Astrocyte (in vitro differentiated cells and primary cell): Measurements from ENCODE around the gene CD48. TPM values are rescaled to one million over a fixed set of nuclear protein-coding genes. Genes with fewer than 3 reads are reported as not detected.

ENCODE experiments used
- DNase-seq: peaks from one replicate; pipeline ENCODE4 v3.0.0-alpha.2; 2010; ENCODE audit warnings: low read depth
- FAIRE-seq: peaks from 2 replicates; lab custom pipeline; 2011; peaks lifted over from hg19 to GRCh38; lab: Jason Lieb, UNC
- H2AFZ ChIP-seq: 2 replicates; pipeline ENCODE4 v1.6.0; 2012; ENCODE audit warnings: low read depth, low read length, inconsistent platforms
- H3K27ac ChIP-seq: 2 replicates; pipeline ENCODE4 v1.5.1; 2011; ENCODE audit warnings: low read depth, low read length, inconsistent platforms
- H3K27me3 ChIP-seq: 2 replicates; pipeline ENCODE4 v1.6.0; 2011; ENCODE audit warnings: low read length, inconsistent platforms; ENCODE audit not compliant: insufficient read depth
- H3K36me3 ChIP-seq: 2 replicates; pipeline ENCODE4 v1.5.1; 2011; ENCODE audit warnings: low read length, inconsistent platforms; ENCODE audit not compliant: insufficient read depth
- H3K4me1 ChIP-seq: 2 replicates; pipeline ENCODE4 v1.5.1; 2011; ENCODE audit warnings: low read length, inconsistent platforms; ENCODE audit not compliant: insufficient read depth
- H3K4me2 ChIP-seq: 2 replicates; pipeline ENCODE4 v1.6.0; 2012; ENCODE audit warnings: low read length, inconsistent platforms
- H3K4me3 ChIP-seq: 2 replicates; pipeline ENCODE4 v1.5.1; 2011; ENCODE audit warnings: low read depth, mild to moderate bottlenecking, low read length, inconsistent platforms; ENCODE audit not compliant: insufficient read depth
- H3K79me2 ChIP-seq: 2 replicates; pipeline ENCODE4 v1.6.0; 2012; ENCODE audit warnings: mild to moderate bottlenecking, low read length, inconsistent platforms; ENCODE audit not compliant: insufficient read depth
- H3K9ac ChIP-seq: 2 replicates; pipeline ENCODE4 v1.6.0; 2012; ENCODE audit warnings: mild to moderate bottlenecking, low read length, inconsistent platforms
- H3K9me3 ChIP-seq: 2 replicates; pipeline ENCODE4 v1.5.1; 2012; ENCODE audit warnings: low read depth, mild to moderate bottlenecking, low read length, inconsistent platforms; ENCODE audit not compliant: insufficient read depth
- H4K20me1 ChIP-seq: 2 replicates; pipeline ENCODE4 v1.6.0; 2012; ENCODE audit warnings: low read length, inconsistent platforms; ENCODE audit not compliant: insufficient read depth
- H3K27ac Mint-ChIP-seq: one replicate; pipeline ENCODE4 v1.8.0; 2021; ENCODE audit warnings: mild to moderate bottlenecking, mixed read lengths; ENCODE audit not compliant: unreplicated experiment
- H3K27me3 Mint-ChIP-seq: one replicate; pipeline ENCODE4 v1.8.0; 2021; ENCODE audit warnings: low read depth, mixed read lengths; ENCODE audit not compliant: unreplicated experiment
- H3K36me3 Mint-ChIP-seq: one replicate; pipeline ENCODE4 v1.8.0; 2021; ENCODE audit warnings: low read depth, mixed read lengths; ENCODE audit not compliant: unreplicated experiment
- H3K4me1 Mint-ChIP-seq: one replicate; pipeline ENCODE4 v1.8.0; 2021; ENCODE audit warnings: low read depth, mixed read lengths; ENCODE audit not compliant: unreplicated experiment
- H3K4me3 Mint-ChIP-seq: one replicate; pipeline ENCODE4 v1.8.0; 2021; ENCODE audit warnings: mild to moderate bottlenecking, moderate library complexity, mixed read lengths; ENCODE audit not compliant: unreplicated experiment
- H3K9me3 Mint-ChIP-seq: one replicate; pipeline ENCODE4 v1.8.0; 2021; ENCODE audit warnings: mild to moderate bottlenecking, mixed read lengths; ENCODE audit not compliant: unreplicated experiment
- CTCF ChIP-seq: IDR thresholded peaks from 2 replicates; pipeline ENCODE4 v1.5.1; 2011; ENCODE audit warnings: low read depth, mild to moderate bottlenecking, inconsistent platforms, low read length, moderate library complexity; ENCODE audit not compliant: insufficient read depth
- EZH2 ChIP-seq: IDR thresholded peaks from 2 replicates; pipeline ENCODE4 v1.6.1; 2012; ENCODE audit warnings: mild to moderate bottlenecking, low read length, inconsistent platforms; ENCODE audit not compliant: insufficient read depth
- total RNA-seq: library from RNA; stranded (reverse); gene quantifications from 2 replicates; pipeline ENCODE4 v1.2.1, GENCODE V29; 2021

Gene CD48
- total RNA-seq, 1 donor from 2014 or later, result not detected

DNA sequence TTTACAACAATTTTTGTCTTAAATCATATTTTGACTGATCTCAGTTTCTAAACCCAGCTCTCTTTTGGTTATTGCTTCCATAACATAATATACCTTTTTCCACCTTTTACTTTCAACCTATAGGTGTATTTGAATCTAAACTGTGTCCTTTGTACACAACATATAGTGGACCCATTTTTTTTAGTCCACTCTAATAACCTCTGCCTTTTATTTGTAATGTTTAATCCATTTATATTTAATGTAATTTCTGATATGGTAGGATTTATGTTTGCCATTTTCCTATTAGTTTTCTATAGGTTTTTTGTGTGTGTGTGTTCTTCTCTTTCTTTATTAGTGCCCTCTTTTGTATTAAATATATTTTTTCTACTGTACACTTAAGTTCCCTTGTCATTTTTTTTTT lies 42.3 kb downstream of the CD48 start:
- Histone ChIP-seq H3K27me3 (no peaks in the 10 kb centered on the region), H3K79me2 (no peaks in the 10 kb centered on the region), H3K27ac (no peak overlapping the region), H2AFZ (no peak overlapping the region), H3K4me1 (no peaks in the 10 kb centered on the region), H4K20me1 (no peaks in the 10 kb centered on the region), H3K36me3 (no peaks in the 10 kb centered on the region), H3K9ac (no peak overlapping the region), H3K4me2 (no peak overlapping the region), H3K9me3 (no peaks in the 10 kb centered on the region), H3K4me3 (no peak overlapping the region)
- TF ChIP-seq EZH2 (no peak), CTCF (no peak)
- H3K27ac Mint-ChIP-seq, result no peak overlapping the region
- H3K36me3 Mint-ChIP-seq, result no peaks in the 10 kb centered on the region
- H3K4me3 Mint-ChIP-seq, result no peak overlapping the region
- DNase-seq (no peak), FAIRE-seq (no peak)
- peaks cover 4% of the 10 kb centered on the region for H3K27me3 Mint-ChIP-seq
- H3K9me3 Mint-ChIP-seq, result peaks cover 2% of the 10 kb centered on the region
- H3K4me1 Mint-ChIP-seq, result no peaks in the 10 kb centered on the region

DNA sequence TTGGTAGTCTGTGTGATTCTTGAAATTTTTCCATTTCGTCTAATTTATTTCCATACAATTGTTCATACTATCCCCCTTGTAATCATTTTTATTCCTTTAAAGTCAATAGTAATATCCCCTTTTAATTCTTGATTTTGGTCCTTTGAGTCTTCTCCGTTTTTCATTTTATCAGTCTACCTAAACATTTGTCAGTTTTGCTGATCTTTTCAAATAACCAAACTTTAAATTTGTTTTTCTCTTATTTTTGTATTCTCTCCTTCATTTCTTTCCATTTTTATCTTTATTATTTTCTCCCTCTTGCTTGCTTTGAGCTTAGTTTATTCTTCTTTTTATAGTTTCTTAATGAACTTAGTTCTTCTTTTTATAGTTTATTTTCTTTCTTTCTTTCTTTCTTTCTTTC lies 43.7 kb downstream of the CD48 start:
- Histone ChIP-seq H3K4me1 (no peaks in the 10 kb centered on the region), H3K79me2 (no peaks in the 10 kb centered on the region), H3K36me3 (no peaks in the 10 kb centered on the region), H3K27ac (no peak overlapping the region), H3K9ac (no peak overlapping the region), H3K27me3 (no peaks in the 10 kb centered on the region), H3K9me3 (no peaks in the 10 kb centered on the region), H2AFZ (no peak overlapping the region), H3K4me2 (no peak overlapping the region), H3K4me3 (no peak overlapping the region), H4K20me1 (no peaks in the 10 kb centered on the region)
- no peaks in the 10 kb centered on the region for H3K36me3 Mint-ChIP-seq
- FAIRE-seq (no peak), DNase-seq (no peak)
- no peak overlapping the region for H3K27ac Mint-ChIP-seq
- TF ChIP-seq EZH2 (no peak), CTCF (no peak)
- no peaks in the 10 kb centered on the region for H3K4me1 Mint-ChIP-seq
- peaks cover 4% of the 10 kb centered on the region for H3K27me3 Mint-ChIP-seq
- H3K9me3 Mint-ChIP-seq, result peaks cover 2% of the 10 kb centered on the region
- no peak overlapping the region for H3K4me3 Mint-ChIP-seq

GRCh38 chr1:160666079-160666442 lies 45.6 kb downstream of the CD48 start:
- FAIRE-seq (no peak), DNase-seq (no peak)
- H3K9me3 ChIP-seq, result no peaks in the 10 kb centered on the region
- no peak for TF ChIP-seq EZH2
- no peak for TF ChIP-seq CTCF
- H3K4me3 ChIP-seq, result no peak overlapping the region
- Mint-ChIP-seq H3K27ac (no peak overlapping the region), H3K4me3 (no peak overlapping the region), H3K36me3 (no peaks in the 10 kb centered on the region), H3K27me3 (peaks cover 4% of the 10 kb centered on the region), H3K4me1 (no peaks in the 10 kb centered on the region), H3K9me3 (peaks cover 2% of the 10 kb centered on the region)
- H3K79me2 ChIP-seq, result no peaks in the 10 kb centered on the region
- H2AFZ ChIP-seq, result no peak overlapping the region
- no peak overlapping the region for H3K9ac ChIP-seq
- no peak overlapping the region for H3K4me2 ChIP-seq
- H3K36me3 ChIP-seq, result no peaks in the 10 kb centered on the region
- no peaks in the 10 kb centered on the region for H3K4me1 ChIP-seq
- no peaks in the 10 kb centered on the region for H3K27me3 ChIP-seq
- H3K27ac ChIP-seq, result no peak overlapping the region
- H4K20me1 ChIP-seq, result no peaks in the 10 kb centered on the region
